Right cardiac atrium (tissue), 5 donors: Measurements from ENCODE around the gene G3BP2. TPM values are rescaled to one million over a fixed set of nuclear protein-coding genes. Genes with fewer than 3 reads are reported as not detected.
"Not testable (repeated sequence)": the region's sequence is repeated elsewhere in the genome, so short reads cannot be mapped to it uniquely, and the experiment has no call there.

Experiments
- ATAC-seq, 2 donors: fragments of 200-7000 bp; cut with Tn5 transposase; one replicate each; pipeline versions ENCODE4 v1.8.0 to v1.9.1; 2020; ENCODE audit warnings: moderate library complexity in 2 of 2, mild to moderate bottlenecking in 1 of 2
- DNase-seq, 3 donors: peaks; one replicate each; pipeline ENCODE4 v3.0.0-alpha.2; 2020
- H3K27ac ChIP-seq: one replicate; pipeline ENCODE4 v1.5.1; 2013; ENCODE audit warnings: mild to moderate bottlenecking, low read length, control low read depth, moderate library complexity
- H3K27me3 ChIP-seq: one replicate; pipeline ENCODE4 v1.6.1; 2013; ENCODE audit not compliant: control insufficient read depth, insufficient read depth
- H3K4me1 ChIP-seq: one replicate; pipeline ENCODE4 v1.6.1; 2013; ENCODE audit warnings: low read length; ENCODE audit not compliant: control insufficient read depth, insufficient read depth
- H3K4me3 ChIP-seq: one replicate; pipeline ENCODE4 v1.5.1; 2013; ENCODE audit warnings: low read length, control low read depth
- H3K9me3 ChIP-seq: one replicate; pipeline ENCODE4 v1.6.1; 2013; ENCODE audit warnings: low read length; ENCODE audit not compliant: control insufficient read depth
- WGBS: extraction: QIAGEN DNeasy Blood & Tissue Kit; methylation state at CpG from one replicate; pipeline ENCODE4 v1.1.7; 2013; 5-methylcytosine and 5-hydroxymethylcytosine counted together
- intact Hi-C, 4 donors: fragments of 100-400 bp; cut with DNase I; formaldehyde crosslinking; loops; one replicate each; pipeline versions ENCODE4 v1.11.0 to v1.14.0; 2022 to 2023
- long read RNA-seq, 4 donors: library from polyadenylated mRNA; unstranded; transcript quantifications; one replicate each; pipeline ENCODE4 v2.0.0, GENCODE V29; 2020 to 2021
- polyA plus RNA-seq: library from polyadenylated mRNA; stranded (reverse); fragments of 200-250 nt; gene quantifications from one replicate; pipeline ENCODE4 v1.2.3, GENCODE V29; 2013
- total RNA-seq, 4 donors: library from RNA; stranded (reverse); fragmentation: NEBNext Ultra II Directional; extraction: Animal tissue kit (Norgen Biotek cat#: 25700); gene quantifications; one replicate each; pipeline ENCODE4 v1.2.1, GENCODE V29; 2021
- donor health status: healthy with polysubstance abuse.
- donor health status: DM: no; HTN: yes; CAD: no.
- donor health status: DM: no; HTN: no; CAD: no.
- donor health status: DM: no; HTN: yes; CAD: no; lungs with severe emphysema.
- donor health status: DM: yes; HTN: yes; CAD: no.

G3BP2 gene
- 100 to 1,000 TPM in 1 of 4 donors, 10 to 100 TPM in 3; 79.5 to 124 (median 86.8) TPM for total RNA-seq
- polyA plus RNA-seq, result 22.3 TPM
- long read RNA-seq, donor 1, full-length matches to known transcripts, result 94 of 135 reads
- long read RNA-seq, donor 1, partial matches to known transcripts, result 18 of 135 reads
- long read RNA-seq, donor 1, other reads (novel, unspliced or antisense), result 23 of 135 reads
- long read RNA-seq, donor 2, full-length matches to known transcripts, result 36 of 46 reads
- long read RNA-seq, donor 2, partial matches to known transcripts, result 4 of 46 reads
- long read RNA-seq, donor 2, other reads (novel, unspliced or antisense), result 6 of 46 reads
- long read RNA-seq, donor 3, full-length matches to known transcripts, result 281 of 396 reads
- long read RNA-seq, donor 3, partial matches to known transcripts, result 20 of 396 reads
- long read RNA-seq, donor 3, other reads (novel, unspliced or antisense), result 95 of 396 reads
- long read RNA-seq, donor 4, full-length matches to known transcripts, result 55 of 79 reads
- long read RNA-seq, donor 4, partial matches to known transcripts, result 8 of 79 reads
- long read RNA-seq, donor 4, other reads (novel, unspliced or antisense), result 16 of 79 reads

- Histone ChIP-seq H3K27ac (peak within 1 kb of the TSS; percentile 93), H3K9me3 (no peaks in the 10 kb centered on the region), H3K4me1 (no peaks in the 10 kb centered on the region), H3K27me3 (no peaks in the 10 kb centered on the region), H3K4me3 (peak within 1 kb of the TSS; percentile 65)
- peak; percentile 99 for DNase-seq
- WGBS, result under 1% methylated on average over 83 of the region's 83 CpGs
- intact Hi-C loops, result loop anchor here in 3 of 4 donors (5.0 to 10.0 kb wide), 2 partner anchors 49 to 52 kb away; partner anchors contain the start of gene USO1 (in 3 of the 3)
- ATAC-seq, result peak; percentile 100
Measured at GRCh38 chr4:75673027-75673958, at the start of gene G3BP2. G3BP2 (minus strand) TSS chr4:75673411; CDS start chr4:75662025, 11,386 bp downstream.

GRCh38 chr4:75722417-75722816, 49.2 kb upstream of the G3BP2 start:
- no peaks in the 10 kb centered on the region for H3K4me1 ChIP-seq
- 46% methylated on average over 3 of the region's 3 CpGs for WGBS
- no peak overlapping the region for H3K27ac ChIP-seq
- intact Hi-C loops, result loop anchor here in 3 of 4 donors (5.0 to 10.0 kb wide), 2 partner anchors 48 to 50 kb away; partner anchors contain the start of gene G3BP2 (in 3 of the 3)
- H3K9me3 ChIP-seq, result no peaks in the 10 kb centered on the region
- no peaks in the 10 kb centered on the region for H3K27me3 ChIP-seq
- no peak overlapping the region for H3K4me3 ChIP-seq
- no peak for DNase-seq
- ATAC-seq, result no peak

- DNase-seq (no peak), ATAC-seq (no peak)
- no peaks in the 10 kb centered on the region for H3K27me3 ChIP-seq
- H3K4me1 ChIP-seq, result no peaks in the 10 kb centered on the region
- no peaks in the 10 kb centered on the region for H3K9me3 ChIP-seq
- H3K27ac ChIP-seq, result no peak overlapping the region
- no peak overlapping the region for H3K4me3 ChIP-seq
- intact Hi-C loops, result no loop called here
- 86% methylated on average over 2 of the region's 2 CpGs for WGBS
Measured at GRCh38 chr4:75718529-75718928, 45.3 kb upstream of the G3BP2 start.

GRCh38 chr4:75717408-75717807, 44.2 kb upstream of the G3BP2 start:
- ATAC-seq (no peak), DNase-seq (no peak)
- intact Hi-C loops, result no loop called here
- H3K9me3 ChIP-seq, result no peaks in the 10 kb centered on the region
- no peak overlapping the region for H3K4me3 ChIP-seq
- no peak overlapping the region for H3K27ac ChIP-seq
- WGBS, result 90% methylated on average over 1 of the region's 1 CpG
- H3K4me1 ChIP-seq, result no peaks in the 10 kb centered on the region
- H3K27me3 ChIP-seq, result no peaks in the 10 kb centered on the region

- DNase-seq, H3K27me3 ChIP-seq, H3K9me3 ChIP-seq, ATAC-seq, intact Hi-C loops, H3K4me1 ChIP-seq, H3K4me3 ChIP-seq, H3K27ac ChIP-seq: not testable (repeated sequence)
- 95% methylated on average over 3 of the region's 3 CpGs for WGBS
Measured at GRCh38 chr4:75716054-75716453, 42.8 kb upstream of the G3BP2 start.

GRCh38 chr4:75715105-75715799, 42.0 kb upstream of the G3BP2 start:
- ATAC-seq, result peak in 1 of 2 donors; percentile 31
- intact Hi-C loops, result no loop called here

GRCh38 chr4:75714704-75715103, 41.5 kb upstream of the G3BP2 start:
- DNase-seq (no peak), ATAC-seq (no peak)
- H3K4me3 ChIP-seq, result no peak overlapping the region
- 61% methylated on average over 1 of the region's 1 CpG for WGBS
- no peaks in the 10 kb centered on the region for H3K4me1 ChIP-seq
- intact Hi-C loops, result no loop called here
- H3K27ac ChIP-seq, result peak overlapping the region; percentile 35
- H3K9me3 ChIP-seq, result no peaks in the 10 kb centered on the region
- no peaks in the 10 kb centered on the region for H3K27me3 ChIP-seq

More at GRCh38 chr4:75715105-75715799, 42.0 kb upstream of the G3BP2 start:
- WGBS, result 60% methylated on average over 4 of the region's 4 CpGs
- H3K4me1 ChIP-seq, result no peaks in the 10 kb centered on the region
- H3K4me3 ChIP-seq, result no peak overlapping the region
- H3K27me3 ChIP-seq, result no peaks in the 10 kb centered on the region
- no peaks in the 10 kb centered on the region for H3K9me3 ChIP-seq
- no peak for DNase-seq
- H3K27ac ChIP-seq, result peak overlapping the region; percentile 45

GRCh38 chr4:75714011-75714410, 40.8 kb upstream of the G3BP2 start:
- intact Hi-C loops, result no loop called here
- H3K4me1 ChIP-seq, result no peaks in the 10 kb centered on the region
- no peaks in the 10 kb centered on the region for H3K9me3 ChIP-seq
- H3K4me3 ChIP-seq, result no peak overlapping the region
- DNase-seq (no peak), ATAC-seq (no peak)
- 93% methylated on average over 4 of the region's 4 CpGs for WGBS
- H3K27ac ChIP-seq, result no peak overlapping the region
- H3K27me3 ChIP-seq, result no peaks in the 10 kb centered on the region

- peaks cover 2% of the 10 kb centered on the region for H3K4me1 ChIP-seq
- 56% methylated on average over 4 of the region's 4 CpGs for WGBS
- peak; percentile 31 to 75 for ATAC-seq
- no peak overlapping the region for H3K4me3 ChIP-seq
- H3K9me3 ChIP-seq, result no peaks in the 10 kb centered on the region
- intact Hi-C loops, result no loop called here
- no peak overlapping the region for H3K27ac ChIP-seq
- H3K27me3 ChIP-seq, result no peaks in the 10 kb centered on the region
- no peak for DNase-seq
Measured at GRCh38 chr4:75710246-75710645, 37.0 kb upstream of the G3BP2 start.

- intact Hi-C loops, result no loop called here
- Histone ChIP-seq H3K27ac (no peak overlapping the region), H3K4me1 (peaks cover 2% of the 10 kb centered on the region), H3K27me3 (no peaks in the 10 kb centered on the region), H3K4me3 (no peak overlapping the region), H3K9me3 (no peaks in the 10 kb centered on the region)
- ATAC-seq (no peak), DNase-seq (no peak)
- 92% methylated on average over 3 of the region's 3 CpGs for WGBS
Measured at GRCh38 chr4:75708218-75708691, 35.0 kb upstream of the G3BP2 start.
